ENCODE measurements around the gene NIPA2. TPM values are rescaled to one million over a fixed set of nuclear protein-coding genes. Genes with fewer than 3 reads are reported as not detected.

Gene NIPA2
- total RNA-seq, 2 experiments from 2014 or later, result 42.2 to 47.9 TPM

DNA sequence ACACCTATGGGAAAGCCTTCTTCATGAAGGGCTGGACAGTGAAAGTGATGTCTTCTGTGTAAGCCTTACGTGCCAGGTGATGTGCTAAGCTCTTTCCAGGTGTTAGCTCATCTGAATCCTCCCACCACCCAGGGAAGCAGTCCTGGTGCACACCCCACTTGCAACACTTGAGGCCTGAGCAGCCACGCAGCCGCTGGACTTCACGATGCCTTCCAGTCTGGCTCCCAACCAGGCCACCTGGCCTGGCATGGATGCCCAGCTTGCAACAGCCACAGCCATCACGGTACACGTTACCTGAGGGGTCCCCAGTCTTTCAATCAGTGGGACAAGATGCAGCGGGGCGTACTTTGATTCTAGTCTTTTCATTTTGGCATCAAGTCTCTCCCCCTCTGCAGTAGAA is 35.8 kb downstream of the NIPA2 start:
- Mint-ChIP-seq H3K36me3 (peaks cover 7% of the 10 kb centered on the region), H3K27me3 (no peaks in the 10 kb centered on the region), H3K9me3 (no peaks in the 10 kb centered on the region), H3K27ac (no peak overlapping the region), H3K4me1 (peaks cover 1% of the 10 kb centered on the region), H3K4me3 (no peak overlapping the region)
- ATAC-seq (ENCODE audit: low read depth), result no peak
- no peak for DNase-seq
- POLR2A ChIA-PET, result no interaction called here

DNA sequence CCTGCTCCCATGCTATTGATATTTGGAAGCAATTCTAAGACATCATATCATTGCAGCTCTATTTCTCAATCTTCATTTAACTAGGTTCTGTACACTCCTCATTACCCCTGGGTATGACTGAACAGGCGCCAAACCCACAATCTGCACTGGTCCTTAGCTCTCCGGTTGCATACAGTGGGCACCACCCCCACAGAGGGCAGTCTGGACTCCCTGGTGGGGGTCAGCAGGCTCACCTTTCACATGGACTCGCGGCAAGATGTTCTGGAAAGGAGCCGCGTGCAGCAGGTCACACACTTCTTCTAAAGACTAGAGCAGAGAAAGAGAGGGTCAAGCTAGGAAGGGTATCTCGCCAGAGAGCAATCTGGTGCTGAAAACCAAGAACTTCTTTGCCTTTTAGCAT is 36.5 kb downstream of the NIPA2 start:
- ATAC-seq (ENCODE audit: low read depth) (no peak), DNase-seq (no peak)
- Mint-ChIP-seq H3K27me3 (no peaks in the 10 kb centered on the region), H3K4me3 (no peak overlapping the region), H3K27ac (peak overlapping the region; percentile 4), H3K9me3 (no peaks in the 10 kb centered on the region), H3K36me3 (peaks cover 5% of the 10 kb centered on the region), H3K4me1 (peaks cover 1% of the 10 kb centered on the region)
- POLR2A ChIA-PET, result no interaction called here

DNA sequence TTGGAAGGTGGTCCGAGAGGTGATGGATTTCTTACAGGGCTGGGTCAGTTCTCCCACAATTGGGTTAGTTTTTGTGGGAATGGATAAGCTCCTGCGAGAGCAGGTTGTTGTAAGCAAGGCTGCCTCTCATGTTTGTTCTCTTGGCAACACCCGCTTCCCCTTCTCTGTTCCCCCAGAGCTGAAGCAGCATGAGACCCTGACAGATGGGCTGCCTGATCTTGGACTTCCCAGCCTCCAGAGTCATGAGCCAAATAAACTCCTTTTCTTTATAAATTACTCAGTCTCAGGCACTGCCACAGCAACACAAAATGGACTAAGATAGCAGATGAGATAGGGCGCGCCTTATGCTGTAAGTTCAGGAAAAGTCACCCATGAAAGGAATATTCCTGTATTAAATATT is 38.7 kb downstream of the NIPA2 start:
- H3K4me3 Mint-ChIP-seq, result no peak overlapping the region
- H3K27ac Mint-ChIP-seq, result no peak overlapping the region
- no peaks in the 10 kb centered on the region for H3K9me3 Mint-ChIP-seq
- no peaks in the 10 kb centered on the region for H3K36me3 Mint-ChIP-seq
- DNase-seq (no peak), ATAC-seq (ENCODE audit: low read depth) (no peak)
- no peaks in the 10 kb centered on the region for H3K27me3 Mint-ChIP-seq
- POLR2A ChIA-PET, result no interaction called here
- H3K4me1 Mint-ChIP-seq, result peaks cover 6% of the 10 kb centered on the region

DNA sequence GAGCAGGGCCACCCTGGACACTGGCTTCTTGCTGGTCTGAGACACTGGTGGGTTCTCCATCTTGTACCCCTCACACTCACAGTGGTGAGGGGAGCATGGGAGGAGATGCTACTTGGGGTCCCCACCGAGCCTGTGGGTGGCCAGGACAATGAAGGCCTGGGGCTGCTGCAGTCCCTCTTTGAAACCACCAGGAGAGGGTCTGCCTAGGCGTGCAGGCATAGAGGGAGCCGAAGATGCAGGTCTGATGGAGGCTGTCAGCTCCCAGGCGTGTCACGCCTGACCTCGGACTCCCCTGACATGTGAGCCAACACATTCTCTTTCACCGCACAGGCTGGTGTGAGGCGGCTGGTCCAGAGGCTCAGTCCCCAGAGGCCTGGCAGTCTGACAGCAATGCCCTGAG is 39.1 kb downstream of the NIPA2 start:
- Mint-ChIP-seq H3K4me3 (no peak overlapping the region), H3K36me3 (no peaks in the 10 kb centered on the region), H3K27me3 (no peaks in the 10 kb centered on the region), H3K9me3 (no peaks in the 10 kb centered on the region), H3K4me1 (peaks cover 6% of the 10 kb centered on the region), H3K27ac (no peak overlapping the region)
- ATAC-seq (ENCODE audit: low read depth), result no peak
- POLR2A ChIA-PET, result no interaction called here
- DNase-seq, result no peak

DNA sequence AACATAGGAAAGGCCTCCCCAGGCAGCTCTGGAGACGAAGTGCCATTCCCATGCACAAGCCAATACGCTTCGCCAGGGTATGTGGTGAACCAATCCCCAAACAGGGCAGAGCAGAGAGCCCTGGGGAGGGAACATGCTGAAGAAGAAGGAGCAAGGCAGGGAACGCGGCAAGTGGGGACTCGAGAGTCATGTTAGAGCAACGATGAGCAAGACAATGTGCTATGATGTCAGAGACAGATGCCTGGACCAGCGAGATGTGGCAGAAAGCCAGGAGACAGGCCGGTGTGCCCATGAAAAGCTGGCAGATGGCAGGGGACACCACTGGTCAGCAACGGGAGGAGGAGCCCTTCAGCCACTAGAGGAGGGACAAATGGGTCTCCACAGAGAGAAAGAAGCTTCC is 39.6 kb downstream of the NIPA2 start:
- Mint-ChIP-seq H3K4me3 (no peak overlapping the region), H3K36me3 (no peaks in the 10 kb centered on the region), H3K9me3 (no peaks in the 10 kb centered on the region), H3K4me1 (peaks cover 6% of the 10 kb centered on the region), H3K27ac (no peak overlapping the region), H3K27me3 (no peaks in the 10 kb centered on the region)
- ATAC-seq (ENCODE audit: low read depth), result no peak
- POLR2A ChIA-PET, result no interaction called here
- no peak for DNase-seq

DNA sequence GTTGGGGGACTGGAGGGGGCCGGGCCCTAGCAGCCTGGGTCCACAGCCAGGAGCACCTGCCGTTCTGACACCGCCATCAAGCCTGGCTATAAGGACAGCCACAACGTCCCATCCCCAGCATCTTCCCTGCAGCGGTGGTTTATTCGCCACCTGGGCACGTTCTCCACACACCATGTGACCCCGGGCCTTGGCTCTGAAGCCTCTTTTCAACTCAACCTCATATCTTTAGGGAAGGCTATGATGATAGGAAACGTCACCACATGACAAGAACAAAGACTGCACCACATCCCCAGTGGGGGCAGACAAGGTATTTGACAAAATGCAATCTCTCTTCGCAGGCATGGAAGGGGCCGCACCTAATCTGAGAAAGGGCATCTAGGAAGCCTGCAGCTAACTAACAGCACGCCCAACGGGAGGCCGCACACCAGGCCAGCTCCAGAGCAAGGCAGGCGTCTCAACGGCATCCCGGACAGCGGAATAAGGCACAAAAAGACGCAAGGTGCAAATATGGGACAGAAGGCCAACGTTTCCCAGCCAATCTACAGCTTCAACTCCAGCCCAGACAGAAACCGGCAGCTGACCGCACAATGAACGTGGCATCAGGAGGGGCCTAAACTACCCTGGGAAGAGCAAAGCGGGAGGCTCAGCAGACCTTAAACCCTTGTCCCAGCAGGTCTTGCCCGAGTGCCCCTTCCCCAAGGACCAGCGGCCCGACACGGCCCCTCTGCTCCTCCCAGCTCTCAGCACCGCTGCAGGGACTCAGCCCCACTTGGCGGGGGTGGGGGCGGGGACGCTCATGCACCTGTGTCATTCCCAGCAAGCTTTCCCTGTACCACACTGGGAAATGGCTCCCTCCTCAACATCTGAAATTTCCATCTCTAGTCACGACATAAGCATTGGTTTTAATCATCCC is 41.9 kb downstream of the NIPA2 start:
- Mint-ChIP-seq H3K36me3 (no peaks in the 10 kb centered on the region), H3K27ac (no peak overlapping the region), H3K4me3 (no peak overlapping the region), H3K9me3 (no peaks in the 10 kb centered on the region), H3K4me1 (peaks cover 6% of the 10 kb centered on the region), H3K27me3 (no peaks in the 10 kb centered on the region)
- DNase-seq (no peak), ATAC-seq (ENCODE audit: low read depth) (peak; percentile 71)
- POLR2A ChIA-PET, result interaction anchor here (0.6 kb wide), 1 partner anchor 94 kb away, joined by 3 read pairs; no protein-coding TSS in a partner anchor

DNA sequence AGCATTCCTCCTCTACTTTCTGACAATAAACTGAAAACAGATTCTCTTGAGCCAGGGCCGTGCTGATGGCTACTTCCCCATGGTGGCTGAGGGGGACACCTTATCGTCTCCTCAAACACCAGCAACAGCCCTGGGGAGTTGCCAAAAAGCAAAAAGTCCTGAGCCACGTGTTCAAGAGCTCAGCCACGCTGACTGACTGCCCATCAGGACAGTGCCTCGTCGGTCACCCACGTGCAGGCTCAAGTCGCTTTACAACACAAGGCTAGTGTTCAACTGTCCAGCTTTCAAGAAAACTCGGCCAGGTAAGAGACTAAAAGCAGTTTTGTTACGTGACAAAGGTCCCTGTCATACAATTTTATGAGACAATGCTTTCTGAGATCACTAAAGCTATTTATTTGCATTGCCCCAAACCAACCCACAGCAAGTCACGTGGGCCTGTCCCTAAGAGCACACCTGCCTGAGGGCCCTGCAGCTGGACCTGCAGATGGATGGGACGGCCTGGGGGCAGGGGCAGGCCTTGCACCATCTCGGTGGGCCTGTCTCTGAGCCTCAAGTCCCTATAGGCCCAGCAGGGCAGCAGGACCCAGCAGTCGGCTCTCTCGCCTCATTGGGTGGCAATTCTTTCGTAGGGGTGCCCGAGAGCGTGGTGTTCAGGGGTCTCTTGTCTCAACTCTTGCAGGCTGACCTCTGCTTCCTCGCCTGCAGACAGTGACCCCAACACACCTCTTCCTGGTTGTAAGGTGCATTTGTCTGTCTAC is 42.7 kb downstream of the NIPA2 start:
- POLR2A ChIA-PET, result no interaction called here
- no peak for DNase-seq
- no peak overlapping the region for H3K27ac Mint-ChIP-seq
- no peak overlapping the region for H3K4me3 Mint-ChIP-seq
- H3K27me3 Mint-ChIP-seq, result no peaks in the 10 kb centered on the region
- peaks cover 6% of the 10 kb centered on the region for H3K4me1 Mint-ChIP-seq
- H3K9me3 Mint-ChIP-seq, result no peaks in the 10 kb centered on the region
- no peak for ATAC-seq (ENCODE audit: low read depth)
- H3K36me3 Mint-ChIP-seq, result no peaks in the 10 kb centered on the region

DNA sequence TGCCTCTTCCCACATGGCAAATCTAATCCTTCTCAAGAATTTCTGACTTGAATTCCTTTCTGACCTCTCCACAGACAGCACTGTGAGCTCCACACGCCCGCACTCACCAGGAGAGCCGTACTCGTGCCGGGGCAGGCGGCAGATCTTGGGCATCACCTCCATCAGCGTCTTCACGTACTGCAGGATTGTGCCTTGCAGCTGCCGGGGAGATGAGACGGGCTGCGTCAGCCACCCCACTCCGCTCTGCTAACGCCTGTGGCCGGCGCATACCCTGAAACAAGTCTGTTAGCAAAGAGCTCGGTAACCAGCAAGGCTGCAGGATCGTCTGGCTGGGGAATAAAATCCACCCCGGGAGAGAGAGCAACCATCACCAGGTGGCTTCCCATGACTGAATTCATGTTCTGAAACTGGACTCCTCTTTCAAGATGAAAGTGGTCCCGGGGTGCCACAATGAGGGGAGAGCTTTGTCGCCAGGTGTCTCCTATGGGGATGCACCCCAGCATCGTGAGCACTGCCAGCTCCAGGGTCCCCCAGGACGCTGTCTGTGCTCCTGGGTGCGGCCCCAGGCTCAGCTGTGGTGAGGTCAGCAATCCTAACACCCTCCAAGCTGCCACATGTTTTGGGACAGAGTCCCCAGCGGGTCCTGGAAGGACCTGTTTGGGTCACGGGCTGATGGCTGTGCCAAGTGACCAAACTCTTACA is 43.4 kb downstream of the NIPA2 start:
- ATAC-seq (ENCODE audit: low read depth) (no peak), DNase-seq (no peak)
- no peak overlapping the region for H3K4me3 Mint-ChIP-seq
- no peaks in the 10 kb centered on the region for H3K36me3 Mint-ChIP-seq
- H3K27ac Mint-ChIP-seq, result no peak overlapping the region
- POLR2A ChIA-PET, result no interaction called here
- H3K27me3 Mint-ChIP-seq, result no peaks in the 10 kb centered on the region
- H3K4me1 Mint-ChIP-seq, result peaks cover 6% of the 10 kb centered on the region
- no peaks in the 10 kb centered on the region for H3K9me3 Mint-ChIP-seq

DNA sequence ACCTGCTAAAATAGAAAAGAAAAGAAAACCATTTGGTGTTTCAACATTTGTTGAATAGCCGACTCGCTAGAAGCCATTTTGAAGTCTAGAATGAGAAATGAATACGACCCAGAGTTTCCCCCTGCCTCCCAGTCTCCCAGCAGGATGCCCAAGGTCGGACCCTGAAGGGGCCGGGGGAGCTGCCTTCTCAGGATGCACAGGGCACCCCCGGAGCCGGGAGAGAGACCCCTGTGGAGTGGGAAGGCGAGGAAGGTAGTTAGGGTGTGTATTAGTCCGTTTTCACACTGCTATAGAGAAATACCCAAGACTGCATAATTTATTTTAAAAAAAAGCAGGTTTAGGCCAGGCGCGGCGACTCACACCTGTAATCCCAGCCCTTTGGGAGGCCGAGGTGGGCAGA is 44.7 kb downstream of the NIPA2 start:
- no peak for ATAC-seq (ENCODE audit: low read depth)
- no peak overlapping the region for H3K4me3 Mint-ChIP-seq

DNA sequence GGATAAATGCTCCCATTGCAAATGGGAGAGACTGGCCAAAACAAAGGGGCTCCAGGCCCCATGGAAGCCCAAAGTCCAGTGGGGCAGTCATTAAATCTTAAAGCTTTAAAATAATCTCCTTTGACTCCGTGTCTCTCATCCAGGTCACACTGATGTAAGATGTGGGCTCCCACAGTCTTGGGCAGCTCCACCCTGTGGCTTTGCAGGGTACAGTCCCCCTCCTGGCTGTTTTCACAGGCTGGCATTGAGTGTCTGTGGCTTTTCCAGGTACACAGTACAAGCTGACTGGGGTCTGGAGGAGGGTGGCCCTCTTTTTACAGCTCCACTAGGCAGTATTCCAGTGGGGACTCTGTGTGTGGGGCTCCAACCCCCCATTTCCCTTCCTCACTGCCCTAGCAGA is 45.9 kb downstream of the NIPA2 start:
- Mint-ChIP-seq H3K27me3 (no peaks in the 10 kb centered on the region), H3K4me3 (no peak overlapping the region), H3K9me3 (no peaks in the 10 kb centered on the region), H3K27ac (no peak overlapping the region), H3K36me3 (no peaks in the 10 kb centered on the region), H3K4me1 (peaks cover 5% of the 10 kb centered on the region)
- POLR2A ChIA-PET, result no interaction called here
- ATAC-seq (ENCODE audit: low read depth), result no peak
- no peak for DNase-seq

More for the DNA sequence above, 44.7 kb downstream of the NIPA2 start:
- no peaks in the 10 kb centered on the region for H3K27me3 Mint-ChIP-seq
- no peak overlapping the region for H3K27ac Mint-ChIP-seq
- no peak for DNase-seq
- H3K4me1 Mint-ChIP-seq, result peaks cover 6% of the 10 kb centered on the region
- H3K36me3 Mint-ChIP-seq, result no peaks in the 10 kb centered on the region
- H3K9me3 Mint-ChIP-seq, result no peaks in the 10 kb centered on the region
- POLR2A ChIA-PET, result no interaction called here

DNA sequence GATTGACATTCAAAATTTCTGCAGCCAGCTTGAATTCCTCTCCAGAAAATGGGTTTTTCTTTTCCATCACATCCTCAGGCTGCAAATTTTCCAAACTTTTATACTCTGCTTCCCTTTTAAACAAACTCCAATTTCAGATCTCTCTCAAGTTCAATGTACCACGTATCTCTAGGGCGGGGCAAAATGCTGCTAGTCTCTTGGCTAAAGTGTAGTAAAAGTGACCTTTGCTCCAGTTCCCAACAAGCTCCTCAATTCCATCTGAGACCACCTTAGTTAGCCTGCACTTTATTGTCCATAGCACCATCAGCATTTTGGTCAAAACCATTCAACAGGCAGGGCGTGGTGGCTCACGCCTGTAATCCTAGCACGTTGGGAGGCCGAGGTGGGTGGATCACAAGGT is 46.7 kb downstream of the NIPA2 start:
- ATAC-seq (ENCODE audit: low read depth) (no peak), DNase-seq (no peak)
- H3K27me3 Mint-ChIP-seq, result no peaks in the 10 kb centered on the region
- H3K4me3 Mint-ChIP-seq, result no peak overlapping the region
- peaks cover 3% of the 10 kb centered on the region for H3K4me1 Mint-ChIP-seq
- H3K27ac Mint-ChIP-seq, result no peak overlapping the region
- H3K9me3 Mint-ChIP-seq, result no peaks in the 10 kb centered on the region
- no peaks in the 10 kb centered on the region for H3K36me3 Mint-ChIP-seq
- POLR2A ChIA-PET, result no interaction called here

DNA sequence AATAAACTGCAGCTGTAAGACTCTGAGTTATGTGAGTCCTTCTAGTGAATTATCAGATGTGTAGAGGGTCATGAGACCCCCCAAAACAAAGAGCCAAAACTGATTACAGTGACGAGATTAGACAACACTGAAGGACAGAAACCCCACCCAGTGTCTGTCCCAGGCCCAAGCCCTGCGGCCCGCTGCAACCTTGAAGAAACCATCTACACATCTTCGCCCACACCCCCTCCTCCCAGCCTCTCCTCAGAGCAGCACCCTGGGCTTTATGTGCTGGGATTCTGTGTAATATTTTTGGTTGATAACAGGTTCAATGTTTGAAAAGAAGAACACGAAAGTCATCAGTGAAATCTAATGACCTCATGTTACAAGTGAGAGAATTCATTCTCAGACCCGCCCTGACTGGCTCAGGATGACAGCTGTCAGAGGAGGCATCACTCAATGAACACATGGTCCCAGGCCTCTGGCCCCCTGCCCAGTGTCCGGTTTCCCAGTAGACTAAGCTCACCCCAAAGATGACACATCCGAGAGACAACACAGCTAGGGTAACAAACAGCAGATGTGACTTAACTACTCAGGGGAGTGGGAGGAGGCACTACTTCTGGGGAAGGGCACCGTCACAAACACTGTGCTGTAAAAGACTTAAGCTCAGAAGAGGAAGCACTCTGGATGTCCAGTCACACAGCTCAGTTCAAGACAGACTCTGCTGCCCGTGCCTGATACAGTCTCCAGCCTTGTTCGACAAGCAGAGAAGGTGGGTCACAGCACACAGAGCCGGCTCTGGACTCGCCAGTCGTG is 48.9 kb downstream of the NIPA2 start:
- DNase-seq, result no peak
- H3K9me3 Mint-ChIP-seq, result no peaks in the 10 kb centered on the region

More for the DNA sequence above, 48.9 kb downstream of the NIPA2 start:
- no peak for ATAC-seq (ENCODE audit: low read depth)
- POLR2A ChIA-PET, result no interaction called here
- Mint-ChIP-seq H3K27me3 (no peaks in the 10 kb centered on the region), H3K4me1 (no peaks in the 10 kb centered on the region), H3K36me3 (no peaks in the 10 kb centered on the region), H3K4me3 (no peak overlapping the region), H3K27ac (no peak overlapping the region)
